ENCODE data around the gene PTPRM. TPM values are rescaled to one million over a fixed set of nuclear protein-coding genes. Genes with fewer than 3 reads are reported as not detected.

Gene PTPRM
- total and polyA plus RNA-seq, 2 of the 4 experiments (the other 2 are of a cell fraction), result 28.3 to 51.2 TPM

DNA sequence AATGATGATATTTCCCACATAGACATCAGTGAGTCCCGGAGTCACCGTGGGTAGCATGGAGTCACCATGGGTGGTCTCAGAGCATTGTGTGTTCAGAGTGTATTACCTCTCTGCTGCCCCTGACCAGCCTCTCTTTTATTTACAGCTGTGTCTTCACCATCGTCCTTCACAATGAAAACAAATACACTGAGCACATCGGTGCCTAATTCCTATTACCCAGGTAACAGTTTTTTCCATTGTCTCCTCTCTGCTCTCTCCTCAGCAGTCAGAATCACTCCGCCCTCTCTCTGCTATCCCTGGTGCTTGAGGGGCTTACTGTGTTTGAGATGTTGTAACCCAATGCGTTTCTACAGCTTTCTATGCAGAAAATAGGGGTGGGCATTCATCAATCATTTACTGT is 680.6 kb downstream of the PTPRM start:
- H3K4me3 ChIP-seq (ENCODE audit: insufficient read depth, low read depth, low read length), result no peak overlapping the region
- no peak overlapping the region for H2AFZ ChIP-seq (replicated peaks; ENCODE audit: low read length, poor library complexity)
- TF ChIP-seq FOS (IDR thresholded peaks at IDR 0.05; ENCODE audit: low read depth, low read length) (no peak), MAZ (IDR thresholded peaks at IDR 0.05; ENCODE audit: borderline replicate concordance, low read depth, low read length) (no peak), NFE2L2 (IDR thresholded peaks at IDR 0.05; ENCODE audit: low read depth, low read length) (no peak), POLR2A (IDR thresholded peaks at IDR 0.05; ENCODE audit: low read depth, low read length) (no peak), RFX5 (IDR thresholded peaks at IDR 0.05; ENCODE audit: low read depth, low read length) (no peak), SMC3 (IDR thresholded peaks at IDR 0.05; ENCODE audit: low read depth, low read length) (no peak), MAFK (IDR thresholded peaks at IDR 0.05; ENCODE audit: low read depth, low read length) (no peak), CHD1 (IDR thresholded peaks at IDR 0.05; ENCODE audit: low read depth, low read length) (no peak)
- TF ChIP-seq, protein P1, sequence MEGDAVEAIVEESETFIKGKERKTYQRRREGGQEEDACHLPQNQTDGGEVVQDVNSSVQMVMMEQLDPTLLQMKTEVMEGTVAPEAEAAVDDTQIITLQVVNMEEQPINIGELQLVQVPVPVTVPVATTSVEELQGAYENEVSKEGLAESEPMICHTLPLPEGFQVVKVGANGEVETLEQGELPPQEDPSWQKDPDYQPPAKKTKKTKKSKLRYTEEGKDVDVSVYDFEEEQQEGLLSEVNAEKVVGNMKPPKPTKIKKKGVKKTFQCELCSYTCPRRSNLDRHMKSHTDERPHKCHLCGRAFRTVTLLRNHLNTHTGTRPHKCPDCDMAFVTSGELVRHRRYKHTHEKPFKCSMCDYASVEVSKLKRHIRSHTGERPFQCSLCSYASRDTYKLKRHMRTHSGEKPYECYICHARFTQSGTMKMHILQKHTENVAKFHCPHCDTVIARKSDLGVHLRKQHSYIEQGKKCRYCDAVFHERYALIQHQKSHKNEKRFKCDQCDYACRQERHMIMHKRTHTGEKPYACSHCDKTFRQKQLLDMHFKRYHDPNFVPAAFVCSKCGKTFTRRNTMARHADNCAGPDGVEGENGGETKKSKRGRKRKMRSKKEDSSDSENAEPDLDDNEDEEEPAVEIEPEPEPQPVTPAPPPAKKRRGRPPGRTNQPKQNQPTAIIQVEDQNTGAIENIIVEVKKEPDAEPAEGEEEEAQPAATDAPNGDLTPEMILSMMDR (conservative IDR thresholded peaks at IDR 0.05; ENCODE audit: low read depth, low read length), result no peak
- TF ChIP-seq, protein P2, sequence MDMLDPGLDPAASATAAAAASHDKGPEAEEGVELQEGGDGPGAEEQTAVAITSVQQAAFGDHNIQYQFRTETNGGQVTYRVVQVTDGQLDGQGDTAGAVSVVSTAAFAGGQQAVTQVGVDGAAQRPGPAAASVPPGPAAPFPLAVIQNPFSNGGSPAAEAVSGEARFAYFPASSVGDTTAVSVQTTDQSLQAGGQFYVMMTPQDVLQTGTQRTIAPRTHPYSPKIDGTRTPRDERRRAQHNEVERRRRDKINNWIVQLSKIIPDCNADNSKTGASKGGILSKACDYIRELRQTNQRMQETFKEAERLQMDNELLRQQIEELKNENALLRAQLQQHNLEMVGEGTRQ (IDR thresholded peaks at IDR 0.05; ENCODE audit: low read depth, low read length), result no peak
- in situ Hi-C loops (cut with MboI; ENCODE audit: low sequenced_read_pairs), result no loop called here
- H2AK9ac ChIP-seq (replicated peaks; ENCODE audit: low read depth, low read length, poor library complexity), result no peak overlapping the region
- H4K20me1 ChIP-seq (ENCODE audit: insufficient read depth, low read length), result no peaks in the 10 kb centered on the region
- no peak overlapping the region for H2BK20ac ChIP-seq (ENCODE audit: low read depth, low read length)
- H2BK120ac ChIP-seq (ENCODE audit: low read depth, low read length), result no peak overlapping the region
- no peak overlapping the region for H3K27ac ChIP-seq (ENCODE audit: insufficient read depth, low read length)
- no peak overlapping the region for H4K5ac ChIP-seq (ENCODE audit: low read depth, low read length)
- intact Hi-C loops (cut with micrococcal nuclease), result no loop called here
- no peak overlapping the region for H2AK5ac ChIP-seq (ENCODE audit: low read depth, low read length)
- H3K36me3 ChIP-seq (ENCODE audit: control insufficient read depth, insufficient read depth, low read length), result peaks cover 3% of the 10 kb centered on the region; the same call in 1 of the 2 replicates
- no TSS peak for BruUV-seq (replicated peaks)
- no peaks in the 10 kb centered on the region for H3K4me1 ChIP-seq (ENCODE audit: control insufficient read depth, insufficient read depth, low read length)
- H3K23ac ChIP-seq (ENCODE audit: low read depth, low read length), result no peak overlapping the region
- DNase-seq, result no peak
- H3K4me2 ChIP-seq (ENCODE audit: low read depth, low read length), result no peak overlapping the region
- H2BK5ac ChIP-seq (ENCODE audit: low read depth, low read length, poor library complexity, severe bottlenecking), result no peak overlapping the region
- no peak overlapping the region for H4K91ac ChIP-seq (ENCODE audit: insufficient read depth, low read depth, low read length)
- no peak overlapping the region for H3K18ac ChIP-seq (ENCODE audit: low read depth, low read length)
- H3K56ac ChIP-seq (ENCODE audit: extremely low read depth, insufficient read depth, low read length), result no peak overlapping the region
- no CpG with 5 or more reads among the region's 6 CpGs for WGBS, 2 experiments (ENCODE audit: extremely low coverage in 2 of 2, insufficient read length in 1 of 2)
- H3K27me3 ChIP-seq (ENCODE audit: control insufficient read depth, insufficient read depth, low read length), result no peaks in the 10 kb centered on the region
- no peak overlapping the region for H4K8ac ChIP-seq (ENCODE audit: low read depth in 2 of 2, low read length in 2 of 2)
- ChIA-PET CTCF (no interaction called here), POLR2A (ENCODE audit: unreplicated experiment) (no interaction called here)
- H3K79me1 ChIP-seq (ENCODE audit: low read depth in 1 of 2, low read length in 2 of 2), result no peaks in the 10 kb centered on the region
- H2BK15ac ChIP-seq (ENCODE audit: low read depth, low read length), result no peak overlapping the region
- ATAC-seq (ENCODE audit: low read depth), result no peak
- no peak overlapping the region for H3K4ac ChIP-seq (ENCODE audit: low read depth, low read length)
- no peaks in the 10 kb centered on the region for H3K9me3 ChIP-seq (ENCODE audit: control insufficient read depth, insufficient read depth, low read length)
- dilution Hi-C loops (cut with HindIII; ENCODE audit: low sequenced_read_pairs, unreplicated experiment), result no loop called here
- H3K14ac ChIP-seq (replicated peaks; ENCODE audit: low read depth, low read length), result no peak overlapping the region
- no peak overlapping the region for H3K9ac ChIP-seq (ENCODE audit: low read depth, low read length)
- H3K9me1 ChIP-seq (ENCODE audit: insufficient read depth, low read length), result 0 out of 2 replicates have a peak, but pooled peaks cover 3% of the 10 kb centered on the region
